ENCODE measurements around the gene DGKI. TPM values are rescaled to one million over a fixed set of nuclear protein-coding genes. Genes with fewer than 3 reads are reported as not detected.
A peak's percentile ranks its signal among the peaks of the same experiment; 100 is the strongest.

The DGKI gene
- total RNA-seq, 1 donor from 2014 or later = 3.1 TPM

- DNase-seq (ENCODE audit: extremely low spot score, unreplicated experiment) = no peak
- H3K27me3 Mint-ChIP-seq (ENCODE audit: unreplicated experiment) = no peaks in the 10 kb centered on the region
- H3K9me3 Mint-ChIP-seq (ENCODE audit: unreplicated experiment) = peaks cover 5% of the 10 kb centered on the region
- H3K4me3 Mint-ChIP-seq (ENCODE audit: unreplicated experiment) = no peak overlapping the region
- no peak for TF ChIP-seq CTCF (IDR thresholded peaks at IDR 0.05)
- H3K4me1 Mint-ChIP-seq (ENCODE audit: unreplicated experiment) = peaks cover 11% of the 10 kb centered on the region
- H3K36me3 Mint-ChIP-seq (ENCODE audit: unreplicated experiment) = no peaks in the 10 kb centered on the region
- H3K27ac Mint-ChIP-seq (ENCODE audit: unreplicated experiment) = no peak overlapping the region
Measured at GRCh38 chr7:137546009-137546408, 300.8 kb downstream of the DGKI start.

GRCh38 chr7:137545059-137545716 is 301.6 kb downstream of the DGKI start:
- Mint-ChIP-seq H3K4me3 (ENCODE audit: unreplicated experiment) (no peak overlapping the region), H3K36me3 (ENCODE audit: unreplicated experiment) (no peaks in the 10 kb centered on the region), H3K27ac (ENCODE audit: unreplicated experiment) (no peak overlapping the region), H3K27me3 (ENCODE audit: unreplicated experiment) (no peaks in the 10 kb centered on the region), H3K4me1 (ENCODE audit: unreplicated experiment) (peaks cover 11% of the 10 kb centered on the region), H3K9me3 (ENCODE audit: unreplicated experiment) (peaks cover 5% of the 10 kb centered on the region)
- DNase-seq (ENCODE audit: extremely low spot score, unreplicated experiment) = no peak
- no peak for TF ChIP-seq CTCF (IDR thresholded peaks at IDR 0.05)

- Mint-ChIP-seq H3K36me3 (ENCODE audit: unreplicated experiment) (peaks cover 2% of the 10 kb centered on the region), H3K27me3 (ENCODE audit: unreplicated experiment) (no peaks in the 10 kb centered on the region), H3K27ac (ENCODE audit: unreplicated experiment) (no peak overlapping the region), H3K9me3 (ENCODE audit: unreplicated experiment) (peaks cover 11% of the 10 kb centered on the region), H3K4me3 (ENCODE audit: unreplicated experiment) (no peak overlapping the region), H3K4me1 (ENCODE audit: unreplicated experiment) (peaks cover 12% of the 10 kb centered on the region)
- no peak for DNase-seq (ENCODE audit: extremely low spot score, unreplicated experiment)
- no peak for TF ChIP-seq CTCF (IDR thresholded peaks at IDR 0.05)
Measured at GRCh38 chr7:137544453-137545058, 302.2 kb downstream of the DGKI start.

- H3K27me3 Mint-ChIP-seq (ENCODE audit: unreplicated experiment) = no peaks in the 10 kb centered on the region
- peaks cover 35% of the 10 kb centered on the region for H3K4me1 Mint-ChIP-seq (ENCODE audit: unreplicated experiment)
- DNase-seq (ENCODE audit: extremely low spot score, unreplicated experiment) = no peak
- peaks cover 9% of the 10 kb centered on the region for H3K9me3 Mint-ChIP-seq (ENCODE audit: unreplicated experiment)
- TF ChIP-seq CTCF (IDR thresholded peaks at IDR 0.05) = no peak
- no peak overlapping the region for H3K4me3 Mint-ChIP-seq (ENCODE audit: unreplicated experiment)
- peak overlapping the region; percentile 94 for H3K27ac Mint-ChIP-seq (ENCODE audit: unreplicated experiment)
- H3K36me3 Mint-ChIP-seq (ENCODE audit: unreplicated experiment) = peaks cover 5% of the 10 kb centered on the region
Measured at GRCh38 chr7:137539111-137539715, 307.6 kb downstream of the DGKI start.

GRCh38 chr7:137538361-137538762 is 308.4 kb downstream of the DGKI start:
- peaks cover 9% of the 10 kb centered on the region for H3K9me3 Mint-ChIP-seq (ENCODE audit: unreplicated experiment)
- H3K4me1 Mint-ChIP-seq (ENCODE audit: unreplicated experiment) = peaks cover 44% of the 10 kb centered on the region
- no peaks in the 10 kb centered on the region for H3K27me3 Mint-ChIP-seq (ENCODE audit: unreplicated experiment)
- no peak overlapping the region for H3K4me3 Mint-ChIP-seq (ENCODE audit: unreplicated experiment)
- DNase-seq (ENCODE audit: extremely low spot score, unreplicated experiment) = no peak
- TF ChIP-seq CTCF (IDR thresholded peaks at IDR 0.05) = no peak
- peak overlapping the region; percentile 94 for H3K27ac Mint-ChIP-seq (ENCODE audit: unreplicated experiment)
- H3K36me3 Mint-ChIP-seq (ENCODE audit: unreplicated experiment) = peaks cover 5% of the 10 kb centered on the region

All from osteocyte (in vitro differentiated cells).